ENCODE measurements around the gene VKORC1.

VKORC1 gene

GRCh38 chr16:31129568-31130335 lies 35.2 kb upstream of the VKORC1 start:
- no peak for FAIRE-seq

GRCh38 chr16:31128711-31129567 lies 34.3 kb upstream of the VKORC1 start:
- no peak for FAIRE-seq

- FAIRE-seq = no peak
Measured at GRCh38 chr16:31127182-31127581, 32.6 kb upstream of the VKORC1 start.

- no peak for FAIRE-seq
Measured at GRCh38 chr16:31125844-31126243, 31.2 kb upstream of the VKORC1 start.

GRCh38 chr16:31120129-31120528 lies 25.5 kb upstream of the VKORC1 start:
- FAIRE-seq = no peak

- FAIRE-seq = no peak
Measured at GRCh38 chr16:31118223-31119155, 23.9 kb upstream of the VKORC1 start.

GRCh38 chr16:31117384-31118222 lies 23.0 kb upstream of the VKORC1 start, which contains the start of gene KAT8:
Gene KAT8 (plus strand): TSS chr16:31117664. CDS start chr16:31117682, 18 bp downstream.
- FAIRE-seq = peak; percentile 95

- FAIRE-seq = no peak
Measured at GRCh38 chr16:31114468-31114867, 19.9 kb upstream of the VKORC1 start.

- FAIRE-seq = no peak
Measured at GRCh38 chr16:31113121-31114120, 18.8 kb upstream of the VKORC1 start.

- no peak for FAIRE-seq
Measured at GRCh38 chr16:31112711-31113110, 18.1 kb upstream of the VKORC1 start.

GRCh38 chr16:31111881-31112466 lies 17.4 kb upstream of the VKORC1 start:
- FAIRE-seq = no peak

- FAIRE-seq = no peak
Measured at GRCh38 chr16:31110106-31111034, 15.8 kb upstream of the VKORC1 start.

GRCh38 chr16:31109622-31110021 lies 15.0 kb upstream of the VKORC1 start:
- no peak for FAIRE-seq

- no peak for FAIRE-seq
Measured at GRCh38 chr16:31108794-31109558, 14.4 kb upstream of the VKORC1 start.

- FAIRE-seq = no peak
Measured at GRCh38 chr16:31108035-31108793, 13.6 kb upstream of the VKORC1 start, which contains the start of gene BCKDK. Gene BCKDK (plus strand): TSS chr16:31108386. CDS start chr16:31109224, 838 bp downstream.

- FAIRE-seq = no peak
Measured at GRCh38 chr16:31107465-31107867, 12.9 kb upstream of the VKORC1 start.
